ENCODE data around the gene CAST.

GRCh38 chr5:96807075-96807654 is 145.0 kb downstream of the CAST start:
- TF ChIP-seq CTCF (IDR thresholded peaks at IDR 0.05; ENCODE audit: low read depth, low read length, poor library complexity, severe bottlenecking) (peak; percentile 2), EZH2phosphoT487 (IDR thresholded peaks at IDR 0.05; ENCODE audit: borderline replicate concordance, low read length) (no peak)
